GM12878 (cell line): ENCODE measurements around the gene YIF1B. TPM values are rescaled to one million over a fixed set of nuclear protein-coding genes. Genes with fewer than 3 reads are reported as not detected.
A peak's percentile ranks its signal among the peaks of the same experiment; 100 is the strongest.

Experiments used
- ATF7 ChIP-seq: fragments of 450-650 bp; IDR thresholded peaks from 2 replicates; pipeline ENCODE4 v1.6.1; 2016; ENCODE audit warnings: low read depth, mild to moderate bottlenecking
- HDGF ChIP-seq: fragments of 450-650 bp; IDR thresholded peaks from 2 replicates; pipeline ENCODE4 v1.6.1; 2016; ENCODE audit warnings: antibody characterized with exemption
- MAX ChIP-seq: IDR thresholded peaks from 2 replicates; pipeline ENCODE4 v1.6.1; 2012; ENCODE audit warnings: low read depth, low read length, improper control_type of control experiment
- PAX5 ChIP-seq: IDR thresholded peaks from 2 replicates; pipeline ENCODE4 v1.6.1; 2011; ENCODE audit warnings: low read depth, low read length, borderline replicate concordance
- SIN3A ChIP-seq: IDR thresholded peaks from 2 replicates; pipeline ENCODE4 v1.6.1; 2012; ENCODE audit warnings: low read depth, low read length, improper control_type of control experiment
- STAT1 ChIP-seq: fragments of 450-650 bp; conservative IDR thresholded peaks from 2 replicates; pipeline ENCODE4 v1.6.1; 2014; ENCODE audit warnings: antibody characterized with exemption, mild to moderate bottlenecking
- ZBTB40 ChIP-seq: fragments of 450-650 bp; IDR thresholded peaks from 2 replicates; pipeline ENCODE4 v1.6.1; 2016; ENCODE audit warnings: mild to moderate bottlenecking, moderate library complexity, borderline replicate concordance
- polyA plus RNA-seq, 11 experiments: library from polyadenylated mRNA; depleted of rRNA in 4 of 11; unstranded in 6 of 11; stranded (reverse) in 5 of 11; fragments of >200 nt; fragmentation: Nextera tagmentation in 4 of 11; fragmentation: Illumina TruSeq in 1 of 11; extraction: Ambion mirVana in 4 of 11; extraction: Trizol in 1 of 11; gene quantifications; 1 replicate in 1 of 11; 2 replicates in 10 of 11; pipeline versions ENCODE4 v1.2.1 to v1.2.3, GENCODE V29; 2011 to 2016; ENCODE audit warnings: inconsistent platforms in 2 of 11, missing spikeins in 2 of 11, low read depth in 1 of 11
- total RNA-seq, 4 experiments: library from RNA; depleted of rRNA in 3 of 4; stranded (reverse); fragments of >200 nt in 3 of 4; fragmentation: Illumina TruSeq in 1 of 4; extraction: Trizol in 1 of 4; gene quantifications; 2 replicates each; pipeline versions ENCODE4 v1.2.1 to v1.2.3, GENCODE V29; 2013 to 2021

The YIF1B gene
- total and polyA plus RNA-seq, 10 of the 15 experiments (the other 5 are each of a cell fraction or from before 2014, with no cell fraction given) = 1.3 to 106 (median 53.5) TPM

- TF ChIP-seq ATF7 (peak; percentile 67; the same call in 1 of the 2 replicates), SIN3A (0 out of 2 replicates have a peak, but pooled peaks have one; percentile 45), PAX5 (peak; percentile 85), ZBTB40 (peak; percentile 10; the same call in 1 of the 2 replicates), HDGF (peak; percentile 97), STAT1 (no peak), MAX (peak; percentile 78)
- TF ChIP-seq, all 136 proteins: peak for 16
Measured at GRCh38 chr19:38336638-38337359, 21.1 kb upstream of the YIF1B start (continued).
